Kidney glomerular epithelial cell (primary cell): Measurements from ENCODE around the gene RASA3.
"Not testable (repeated sequence)": the region's sequence is repeated elsewhere in the genome, so short reads cannot be mapped to it uniquely, and the experiment has no call there.

Source experiments
- DNase-seq: peaks from one replicate; lab custom pipeline; 2025; lab: John Stamatoyannopoulos, UW

The RASA3 gene

DNA sequence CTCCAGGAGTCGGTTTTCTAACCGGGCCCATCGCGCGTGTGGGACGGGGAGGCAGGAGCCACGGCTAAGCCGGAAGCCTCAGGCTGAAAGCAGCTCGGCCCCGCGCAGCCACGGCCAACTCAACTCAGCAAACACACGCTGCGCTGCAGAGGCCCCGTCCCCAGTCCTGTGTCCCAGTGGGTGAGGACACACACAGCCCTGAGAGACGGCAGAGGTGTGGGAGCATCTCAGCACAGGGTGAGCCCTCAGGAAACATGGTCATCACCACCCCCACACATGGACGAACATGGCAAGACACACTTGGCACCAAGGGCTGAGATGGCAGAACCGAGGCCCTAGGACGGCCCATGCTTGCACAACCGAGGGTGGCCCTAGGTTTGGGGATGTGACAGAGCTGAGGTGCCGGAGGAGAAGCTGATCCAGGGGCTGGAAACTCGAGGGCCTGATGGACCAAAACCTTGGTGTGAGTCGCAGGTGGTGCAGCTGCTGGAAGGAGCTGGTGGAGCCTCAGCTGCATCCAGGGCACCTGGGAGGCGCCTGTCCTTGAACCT, 129.6 kb downstream of the RASA3 start:
- no peak for DNase-seq

DNA sequence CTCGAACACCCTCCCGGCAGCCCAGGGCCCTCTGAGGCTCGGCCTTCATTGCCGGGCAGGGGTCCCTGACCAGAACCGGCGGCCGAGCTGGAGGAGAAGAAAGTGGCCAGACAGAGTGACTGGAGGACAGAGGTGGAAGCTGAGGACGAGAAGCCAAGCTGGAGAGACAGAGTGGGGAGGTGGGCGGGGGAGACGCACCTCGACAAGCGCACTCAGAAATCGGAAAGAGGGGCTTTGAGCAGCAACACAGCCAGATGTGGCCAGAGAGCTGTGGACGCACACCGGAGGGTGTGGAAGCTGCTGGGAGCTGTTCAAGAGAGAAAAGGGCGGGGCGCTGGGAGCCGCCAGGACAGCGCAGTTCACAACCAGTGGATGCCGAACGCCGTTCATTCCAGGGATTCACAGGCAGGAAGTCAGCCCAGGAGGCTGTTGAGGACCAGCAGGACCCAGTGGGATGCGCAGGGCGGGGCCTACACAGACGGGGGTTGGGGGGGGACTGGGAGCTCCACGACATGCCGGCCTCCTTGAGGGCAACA, 130.3 kb downstream of the RASA3 start:
- no peak for DNase-seq

DNA sequence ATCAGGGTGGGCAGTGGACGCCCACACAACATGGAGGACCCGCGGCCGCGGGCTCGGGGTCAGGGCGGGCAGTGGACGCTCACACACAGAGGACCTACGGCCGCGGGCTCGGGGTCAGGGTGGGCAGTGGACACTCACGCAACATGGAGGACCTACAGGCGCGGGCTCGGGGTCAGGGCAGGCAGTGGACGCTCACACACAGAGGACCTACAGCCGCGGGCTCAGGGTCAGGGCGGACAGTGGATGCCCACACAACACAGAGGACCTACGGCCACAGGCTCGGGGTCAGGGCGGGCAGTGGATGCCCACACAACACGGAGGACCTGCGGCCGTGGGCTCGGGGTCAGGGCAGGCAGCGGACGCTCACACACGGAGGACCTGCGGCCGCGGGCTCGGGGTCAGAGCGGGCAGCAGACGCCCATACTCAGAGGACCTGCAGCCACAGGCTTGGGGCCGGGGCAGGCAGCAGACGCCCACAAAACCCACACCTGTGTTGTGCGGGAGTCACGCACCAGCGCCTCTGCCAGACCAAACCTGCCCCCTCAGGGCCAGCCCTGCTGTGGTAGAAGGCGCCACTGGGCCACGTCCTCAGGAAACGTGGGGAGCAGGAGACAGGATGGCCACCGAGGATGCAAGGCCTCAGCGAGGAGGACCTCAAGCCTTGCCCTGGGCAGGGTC, 131.0 kb downstream of the RASA3 start:
- DNase-seq, result no peak

DNA sequence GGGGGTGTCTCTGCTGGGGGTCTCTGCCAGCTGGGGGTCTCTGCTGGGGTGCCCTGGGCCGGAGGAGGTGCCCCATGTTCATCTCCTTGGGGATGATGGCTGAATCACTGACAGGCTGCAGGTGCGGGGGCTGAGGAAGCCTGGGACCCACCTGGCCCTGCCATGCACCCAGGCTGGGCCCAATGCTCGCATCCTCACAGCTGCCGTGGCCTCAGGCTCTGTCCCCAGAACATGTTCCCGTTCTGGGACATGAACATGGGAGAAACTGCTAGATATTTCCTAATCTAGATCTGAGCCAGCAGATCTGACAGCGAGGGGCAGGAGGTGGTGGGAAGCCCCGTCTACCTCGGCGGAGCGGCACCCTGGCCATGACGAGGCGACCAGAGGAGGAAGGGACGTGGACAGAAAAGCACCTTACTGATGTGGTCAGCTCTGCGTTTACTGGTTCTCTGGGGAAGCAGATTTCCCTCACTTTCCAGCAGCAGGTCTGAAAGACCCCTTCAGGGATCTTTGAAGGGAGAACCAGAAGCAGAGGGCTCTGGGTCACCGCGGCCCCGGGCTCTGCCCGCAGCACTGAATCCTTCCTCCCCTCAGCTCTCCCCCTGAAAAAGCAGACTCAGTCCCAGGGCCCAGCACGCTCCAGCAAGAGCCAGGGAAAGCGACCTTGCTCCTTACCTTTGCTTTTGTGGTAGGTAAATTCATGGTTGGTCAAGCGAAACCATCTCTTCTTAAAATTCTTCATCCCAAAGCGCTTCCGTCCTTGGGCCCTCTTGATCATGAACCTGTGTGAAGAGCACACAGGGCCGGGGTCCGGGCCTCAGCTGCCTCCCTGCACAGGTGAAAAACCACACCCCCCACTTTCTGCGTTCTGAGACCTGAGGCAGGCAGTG, 132.0 kb downstream of the RASA3 start:
- DNase-seq, result no peak

DNA sequence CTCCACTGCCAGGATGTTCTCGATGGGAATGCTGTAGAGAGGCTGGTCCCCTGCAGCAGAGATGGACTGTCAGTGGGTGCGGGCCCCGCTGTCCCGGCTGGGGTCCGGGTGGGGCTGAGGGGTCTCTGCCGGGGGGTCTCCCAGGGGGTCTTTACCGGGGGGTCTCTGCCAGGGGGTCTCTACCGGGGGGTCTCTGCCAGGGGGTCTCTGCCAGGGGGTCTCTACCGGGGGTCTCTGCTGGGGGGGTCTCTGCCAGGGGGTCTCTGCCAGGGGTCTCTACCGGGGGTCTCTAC, 132.9 kb downstream of the RASA3 start:
- DNase-seq, result no peak

DNA sequence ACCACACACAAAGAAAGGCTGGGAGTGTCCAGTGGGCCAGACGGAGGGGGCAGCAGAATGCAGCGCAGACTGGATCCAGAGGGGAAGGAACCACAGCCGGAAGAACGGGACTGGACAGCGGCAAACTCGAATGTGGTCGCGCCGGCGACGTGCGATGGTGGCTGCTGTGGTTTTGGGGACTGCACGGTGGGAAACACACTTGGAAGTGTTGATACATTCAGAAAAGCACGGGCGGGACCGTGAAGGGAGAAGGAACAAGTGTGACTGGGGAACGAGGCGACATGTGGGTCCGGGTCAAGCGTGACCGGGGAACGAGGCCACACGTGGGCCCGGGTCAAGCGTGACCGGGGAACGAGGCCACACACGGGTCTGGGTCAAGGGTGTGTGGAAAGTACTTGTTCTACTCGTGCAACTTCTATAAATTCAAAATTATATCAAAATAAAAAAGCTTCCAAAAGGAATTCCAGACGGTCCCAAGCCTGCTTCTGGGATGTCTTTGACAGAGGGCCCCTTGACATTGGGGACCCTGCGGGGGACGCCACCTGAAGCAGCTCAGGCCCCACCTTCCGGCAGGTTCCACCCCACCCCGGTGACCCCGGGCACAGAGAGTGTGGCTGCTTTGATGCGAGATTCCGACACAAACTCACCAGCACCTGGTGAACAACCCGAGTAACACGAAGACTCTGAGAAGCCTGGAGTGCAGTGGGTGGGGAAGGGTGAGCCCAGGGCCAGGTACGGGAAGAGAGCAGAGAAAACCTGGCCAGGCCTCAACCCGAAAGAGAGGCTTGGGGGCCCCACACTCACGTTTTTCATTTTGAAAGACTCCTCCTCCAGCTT, 133.4 kb downstream of the RASA3 start:
- DNase-seq, result no peak

DNA sequence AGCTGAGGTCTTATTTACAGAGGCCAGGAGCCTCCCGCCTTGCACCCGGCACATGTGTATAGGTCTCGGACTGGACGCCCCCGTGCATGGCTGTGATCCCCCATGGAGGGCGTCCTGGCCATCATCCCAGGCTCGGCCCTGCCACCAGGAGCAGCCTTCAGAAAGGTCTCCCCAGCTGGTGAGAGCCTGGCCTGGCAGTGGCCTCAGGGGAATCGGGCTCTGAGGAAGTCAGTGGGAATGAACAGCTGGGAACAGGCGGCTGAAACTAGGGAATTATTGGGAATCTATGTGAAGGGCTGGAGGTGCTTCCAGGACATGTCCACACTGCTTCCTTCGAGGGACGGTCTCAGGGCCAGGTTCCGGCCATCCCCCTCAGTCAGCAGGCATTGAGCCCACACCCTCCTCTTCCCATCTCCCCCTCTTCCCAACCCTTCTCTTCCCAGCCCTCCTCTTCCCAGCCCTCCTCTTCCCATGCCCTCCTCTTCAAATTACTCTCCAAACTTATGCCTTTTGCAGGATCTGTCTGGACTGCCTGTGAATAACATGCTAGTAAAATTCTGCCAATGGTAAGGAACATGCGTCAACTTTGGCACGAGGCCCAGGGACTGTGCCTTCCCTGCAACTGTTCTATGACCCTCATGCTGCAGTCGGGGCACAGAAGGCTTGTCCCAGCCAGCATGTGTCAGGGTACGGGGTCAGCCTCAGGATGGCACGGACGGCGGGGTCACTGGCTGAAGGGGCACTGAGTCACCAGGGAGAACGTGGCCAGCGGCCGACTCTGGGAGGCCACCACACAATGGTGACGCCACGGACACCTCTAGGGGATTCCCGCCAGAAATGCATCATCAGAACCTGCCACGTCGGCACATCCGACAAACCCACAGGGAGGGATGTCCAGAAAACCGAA, 134.3 kb downstream of the RASA3 start:
- no peak for DNase-seq

DNA sequence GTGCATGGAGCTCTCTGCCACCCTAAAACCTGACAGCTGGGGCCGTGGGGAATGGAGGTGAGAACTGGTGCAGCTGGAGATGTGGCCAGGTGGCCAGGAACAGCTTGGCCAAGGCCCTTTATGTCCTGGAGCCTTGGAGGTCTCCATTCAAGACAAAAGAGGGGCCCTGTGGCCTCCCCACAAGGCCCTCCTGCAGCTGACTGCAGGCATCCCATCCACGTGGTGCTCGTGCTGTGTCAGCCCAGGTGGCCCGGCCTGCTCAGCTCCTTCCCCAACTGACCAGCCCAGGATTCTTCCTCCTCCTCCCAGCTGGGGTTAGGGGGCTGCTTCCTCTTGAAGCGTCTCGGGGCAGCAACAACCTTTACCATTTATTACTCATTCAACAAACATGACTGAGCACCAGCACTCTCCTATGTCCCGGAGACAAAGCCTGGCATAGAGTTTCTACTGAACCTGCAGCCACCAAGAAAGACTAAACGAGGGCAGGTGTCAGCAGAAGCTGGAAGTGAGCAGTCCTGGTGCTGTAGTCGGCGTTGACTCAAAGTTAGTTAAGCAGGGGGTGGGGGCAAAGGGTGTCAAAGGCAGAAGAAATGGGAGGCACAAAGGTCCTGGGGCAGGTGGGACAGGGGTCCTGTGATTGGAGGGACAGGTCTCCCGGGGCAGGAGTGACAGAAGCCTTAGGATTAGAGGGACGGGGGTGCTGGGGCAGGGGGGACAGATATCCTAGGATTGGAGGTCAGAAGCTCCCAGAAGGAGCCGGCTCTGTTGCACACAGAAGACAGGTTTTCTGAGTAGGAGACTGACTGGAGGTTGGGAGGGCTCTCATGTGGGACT, 135.3 kb downstream of the RASA3 start:
- DNase-seq, result no peak

DNA sequence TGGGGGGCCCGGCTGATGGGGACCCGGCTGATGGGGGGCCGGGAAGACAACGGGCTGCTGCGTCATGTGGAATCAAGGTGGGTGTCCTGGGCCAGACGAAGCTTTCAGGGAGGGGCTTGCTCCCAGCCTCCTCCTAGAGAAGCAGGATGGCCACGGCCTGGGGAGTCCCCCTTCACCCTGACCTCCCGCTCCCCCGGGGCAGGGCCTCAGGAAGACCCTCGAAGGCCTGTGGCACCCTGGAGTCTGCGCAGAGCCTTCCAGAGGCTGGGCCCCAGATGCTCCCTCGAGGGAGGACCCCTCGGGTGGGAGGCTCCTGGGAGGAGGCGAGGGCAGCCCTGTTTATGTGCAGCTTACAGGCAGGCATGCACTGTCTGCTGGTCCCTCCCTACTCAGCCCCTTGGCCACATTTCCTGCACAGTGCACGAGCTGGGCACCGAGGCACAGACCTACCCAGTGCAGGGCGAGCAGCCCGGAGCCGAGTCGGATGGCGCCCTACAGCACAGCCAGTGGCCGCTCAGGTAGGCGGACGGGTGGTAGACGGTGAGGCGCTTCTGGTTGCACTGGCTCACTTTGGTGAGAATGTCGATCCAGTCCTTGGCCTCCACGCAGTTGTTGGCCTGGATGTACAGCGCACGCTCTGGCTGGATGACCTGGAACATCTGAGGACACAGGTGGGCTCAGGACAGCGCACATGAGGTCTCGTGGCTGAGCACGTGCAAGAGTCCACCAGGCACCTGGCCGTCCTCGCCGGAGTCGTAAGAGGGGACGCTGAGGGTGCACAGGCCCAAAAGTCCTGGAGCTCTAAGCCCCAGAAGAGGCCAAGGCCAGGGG, 136.1 kb downstream of the RASA3 start:
- no peak for DNase-seq

DNA sequence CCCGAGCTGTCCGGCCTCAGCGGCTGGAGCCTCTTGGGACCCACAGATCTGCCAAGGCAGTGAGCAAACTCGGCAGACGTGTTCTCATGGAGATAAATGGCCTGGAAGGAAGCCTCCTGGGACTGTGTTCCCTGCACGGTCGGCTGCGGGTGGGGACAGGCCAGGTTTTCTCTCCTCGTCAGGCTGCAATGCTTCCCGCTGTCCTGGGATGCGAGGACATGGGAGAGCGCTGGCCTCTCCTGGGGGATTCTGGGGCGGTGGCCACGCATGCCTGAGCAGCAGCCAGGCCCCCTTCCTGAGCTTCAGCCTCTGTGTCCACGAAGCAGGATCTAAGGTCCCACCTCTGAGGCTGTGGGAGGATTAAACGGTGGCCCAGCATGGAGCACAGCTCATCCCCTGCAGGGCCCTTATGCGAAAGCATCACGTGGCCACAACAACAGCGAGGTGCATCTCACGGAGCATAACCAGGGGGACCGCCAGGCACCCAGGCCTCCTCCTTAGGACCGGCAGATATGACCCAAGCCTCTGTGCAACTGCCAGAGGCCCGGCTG, 137.3 kb downstream of the RASA3 start:
- DNase-seq, result no peak

DNA sequence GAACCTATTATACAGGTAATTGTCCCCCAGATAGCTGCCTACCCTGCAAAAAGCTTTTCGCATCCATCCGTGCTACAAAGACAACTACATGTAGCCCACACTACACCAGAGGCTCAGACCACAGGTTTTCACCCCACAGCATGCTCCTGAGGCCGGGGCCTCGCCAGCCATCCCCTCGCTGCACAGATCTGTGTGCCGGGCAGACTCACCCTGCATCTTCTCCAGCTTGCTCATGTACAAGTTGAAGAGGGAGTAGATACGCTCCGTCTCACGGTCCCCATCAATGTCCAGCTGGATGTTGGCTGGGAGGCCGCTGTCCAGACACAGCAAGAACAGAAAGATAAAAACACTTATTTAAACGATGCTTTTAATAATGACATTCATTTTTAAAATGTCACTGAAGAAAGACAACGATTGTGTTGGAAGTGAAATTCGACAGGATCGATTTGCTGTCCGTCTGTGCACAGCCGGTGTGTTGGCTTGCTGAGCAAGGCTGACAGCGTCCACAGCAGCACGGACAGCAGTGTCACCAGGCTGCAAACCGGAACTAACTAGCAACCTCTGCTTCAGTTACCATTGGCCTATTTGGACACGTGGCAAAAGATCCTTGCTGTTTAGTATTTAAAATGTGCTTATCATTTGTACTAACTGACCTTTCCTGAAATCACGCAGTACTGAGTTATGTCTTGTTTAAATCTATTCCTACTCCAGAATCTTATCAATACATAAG, 140.0 kb downstream of the RASA3 start:
- no peak for DNase-seq

DNA sequence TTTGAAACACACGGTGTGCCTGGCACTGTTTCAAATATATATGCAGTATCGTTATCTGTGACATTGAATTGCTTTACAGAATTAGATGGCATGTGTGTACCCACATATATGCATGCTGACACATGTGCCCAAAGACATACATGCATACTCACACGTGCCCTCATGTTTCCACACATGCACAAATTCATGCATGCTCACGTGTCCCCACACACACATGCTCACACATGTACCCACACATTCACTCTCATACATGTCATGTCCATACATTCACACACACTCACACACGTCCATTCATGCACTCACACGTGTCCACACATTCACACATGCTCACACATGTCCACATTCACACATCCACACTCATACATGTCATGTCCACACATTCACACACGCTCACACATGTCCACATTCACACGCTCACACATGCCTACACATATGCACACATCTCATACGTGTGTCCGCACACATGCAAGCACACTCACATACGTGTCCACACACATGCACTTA, 140.7 kb downstream of the RASA3 start:
- DNase-seq, result no peak

DNA sequence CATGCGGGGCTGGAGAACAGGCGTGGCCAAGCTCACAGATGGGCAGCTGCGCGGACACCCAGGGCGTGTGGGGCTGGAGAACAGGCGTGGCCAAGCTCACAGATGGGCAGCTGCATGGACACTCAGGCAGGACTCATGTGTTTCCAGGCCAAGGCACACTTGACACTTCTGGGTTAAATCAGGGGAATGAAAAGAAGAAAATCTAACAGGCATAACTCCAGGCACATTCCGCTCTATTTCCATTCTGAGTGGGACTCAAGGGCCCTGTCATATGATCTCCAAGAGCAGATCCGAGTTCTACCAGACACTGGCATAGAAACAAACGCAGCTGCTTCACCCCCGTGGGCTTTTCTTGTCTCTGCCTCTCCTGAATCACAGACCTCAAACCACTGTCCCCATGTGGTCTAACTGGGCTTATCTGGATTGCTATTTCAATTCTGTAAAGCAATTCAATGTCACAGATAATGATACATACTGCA, 141.2 kb downstream of the RASA3 start:
- DNase-seq, result no peak

DNA sequence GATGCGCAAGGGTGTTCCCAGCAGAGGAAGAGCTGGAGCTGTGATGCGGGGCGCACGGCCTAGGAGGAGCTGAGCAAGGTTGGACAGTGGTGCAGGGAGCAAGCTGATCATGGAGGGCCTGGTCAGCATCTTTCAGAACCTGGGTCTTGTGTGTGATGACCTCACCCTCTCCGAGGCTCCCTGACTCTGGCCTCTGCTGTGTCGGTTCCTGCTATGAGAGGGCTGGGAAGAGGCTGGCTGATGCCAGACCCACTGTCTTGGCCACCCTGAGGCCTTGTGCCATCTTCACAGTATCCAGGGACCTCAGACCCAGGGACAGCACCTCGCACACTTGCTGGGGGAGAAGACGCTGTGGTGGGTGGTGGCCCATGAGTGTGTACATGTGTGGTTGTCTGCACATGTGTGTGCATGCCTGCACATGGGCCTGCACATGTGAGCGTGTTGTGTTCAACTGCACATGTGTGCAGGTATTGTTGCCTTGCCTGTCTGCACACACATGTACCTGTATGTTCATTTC, 142.0 kb downstream of the RASA3 start:
- no peak for DNase-seq

DNA sequence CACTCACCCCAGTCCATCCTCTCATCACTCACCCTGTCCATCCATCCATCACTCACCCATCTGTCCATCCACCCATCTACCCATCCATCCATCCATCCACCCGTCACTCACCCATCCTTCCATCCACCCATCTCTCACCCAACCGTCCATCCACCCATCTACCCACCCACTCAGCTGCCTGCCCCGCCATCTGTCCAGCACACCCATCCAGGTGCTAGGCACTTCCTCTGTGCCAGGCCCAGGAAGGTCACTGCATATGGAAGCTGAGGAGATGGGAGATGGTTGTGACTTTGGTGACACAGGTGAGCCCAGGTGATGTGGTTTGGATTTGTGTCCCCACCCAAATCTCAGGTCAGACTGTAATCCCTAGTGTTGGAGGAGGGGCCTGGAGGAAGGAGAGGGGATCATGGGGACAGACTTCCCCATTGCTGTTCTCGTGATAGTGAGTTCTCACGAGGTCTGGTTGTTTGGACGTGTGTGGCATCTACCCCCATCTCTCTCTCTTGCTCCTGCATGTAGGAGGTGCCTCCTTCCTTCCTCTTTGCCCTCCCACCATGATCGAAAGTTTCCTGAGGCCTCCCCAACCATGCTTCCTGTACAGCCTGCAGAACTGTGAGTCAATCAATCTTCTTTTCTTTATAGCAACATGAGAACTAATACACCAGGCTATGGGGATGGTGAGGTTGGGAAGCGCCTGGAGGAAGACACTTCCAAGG, 142.7 kb downstream of the RASA3 start:
- DNase-seq, result no peak

DNA sequence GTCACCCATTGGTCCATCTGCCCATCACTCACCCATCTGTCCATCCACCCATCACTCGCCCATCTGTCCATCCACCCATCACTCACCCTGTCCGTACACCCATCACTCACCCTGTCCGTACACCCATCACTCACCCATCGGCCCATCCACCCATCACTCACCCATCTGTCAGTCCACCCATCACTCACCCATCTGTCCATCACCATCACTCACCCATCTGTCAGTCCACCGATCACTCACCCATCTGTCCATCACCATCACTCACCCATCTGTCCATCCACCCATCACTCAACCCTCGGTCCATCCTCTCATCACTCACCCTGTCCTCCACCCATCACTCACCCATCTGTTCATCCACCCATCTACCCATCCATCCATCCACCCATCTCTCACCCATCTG, 143.6 kb downstream of the RASA3 start:
- not testable (repeated sequence) for DNase-seq

DNA sequence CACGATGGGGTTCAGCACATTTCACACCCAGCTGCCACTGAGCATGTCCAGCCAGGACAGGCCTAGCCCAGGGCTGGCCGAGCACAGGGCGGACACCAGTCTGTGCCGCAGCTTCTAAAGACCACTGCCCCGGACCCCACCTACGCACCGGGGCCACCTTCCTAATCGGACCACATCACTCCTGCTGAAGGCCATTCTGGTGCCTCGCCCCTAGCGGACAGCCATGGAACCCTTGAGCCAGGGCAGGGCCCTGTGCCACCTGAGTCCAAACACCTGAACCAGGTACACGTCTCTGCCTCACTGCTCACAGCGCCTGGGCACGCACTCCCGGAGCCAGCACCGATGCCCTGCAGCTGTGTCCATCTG, 150.1 kb downstream of the RASA3 start:
- DNase-seq, result no peak
